ENCODE results near the gene MAPKAP1.

DNA sequence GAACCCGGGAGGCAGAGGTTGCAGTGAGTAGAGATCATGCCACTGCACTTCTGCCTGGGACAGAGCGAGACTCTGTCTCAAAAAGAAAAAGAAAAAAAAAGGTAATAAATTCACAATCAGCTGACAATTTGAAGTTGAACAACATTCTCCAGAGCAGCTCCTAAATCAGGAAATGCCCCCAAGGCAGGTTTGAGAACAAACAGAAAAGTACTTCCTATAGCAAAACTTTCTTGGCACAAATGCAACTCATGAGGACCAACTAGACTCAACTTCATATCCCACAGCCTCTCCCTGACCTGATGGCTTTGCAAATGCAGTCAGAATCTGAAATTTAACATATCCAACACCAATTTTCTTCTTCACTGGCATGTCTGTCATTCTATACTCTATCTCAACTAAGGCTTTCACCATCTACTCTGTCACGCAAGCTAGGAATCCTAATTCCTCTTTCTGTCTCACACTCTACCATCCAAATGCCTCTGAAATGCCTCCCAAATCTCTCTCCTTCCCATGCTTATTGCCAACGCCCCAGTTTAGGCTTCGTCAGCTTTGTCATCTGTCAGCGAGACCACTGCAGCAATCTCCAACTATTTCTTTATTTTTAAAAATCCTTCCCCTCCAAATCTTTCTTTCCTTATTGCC lies 113.3 kb downstream of the MAPKAP1 start:
- no peak for TF ChIP-seq POLR2A (IDR thresholded peaks at IDR 0.05; ENCODE audit: low read length)
- no peak for TF ChIP-seq GATA1 (IDR thresholded peaks at IDR 0.05; ENCODE audit: low read depth, low read length)
